Natural killer cell treated with Interleukin-12 subunit alpha and Interleukin-12 subunit beta and Interleukin-15 and Interleukin-18, amount 100 ng/mL, for 72 hours (primary cell): ENCODE data around the gene PRRC2A. TPM values are rescaled to one million over a fixed set of nuclear protein-coding genes. Genes with fewer than 3 reads are reported as not detected.
A peak's percentile ranks its signal among the peaks of the same experiment; 100 is the strongest.

Experiments used
- ATAC-seq, 2 donors: fragments of 150-1000 bp; cut with Tn5 transposase in 1 of 2; sonication (Bioruptor Pico), chemical (Tn5 transposase) in 1 of 2; 2 replicates each; pipeline ENCODE4 v1.10.0; 2021
- DNase-seq: peaks from one replicate; pipeline ENCODE4 v3.0.0; 2022; ENCODE audit warnings: low spot score
- H3K27ac Mint-ChIP-seq, 2 donors: 1 replicate in 1 of 2; 2 replicates in 1 of 2; pipeline ENCODE4 v1.8.0; 2022; ENCODE audit warnings: mixed read lengths in 2 of 2, mild to moderate bottlenecking in 1 of 2, moderate library complexity in 1 of 2
- H3K27me3 Mint-ChIP-seq, 2 donors: 1 replicate in 1 of 2; 2 replicates in 1 of 2; pipeline ENCODE4 v1.8.0; 2022; ENCODE audit warnings: mixed read lengths in 2 of 2
- H3K36me3 Mint-ChIP-seq: one replicate; pipeline ENCODE4 v1.8.0; 2022; ENCODE audit warnings: mixed read lengths
- H3K4me1 Mint-ChIP-seq, 2 donors: 1 replicate in 1 of 2; 2 replicates in 1 of 2; pipeline ENCODE4 v1.8.0; 2022; ENCODE audit warnings: low read depth in 2 of 2, mixed read lengths in 2 of 2, mild to moderate bottlenecking in 1 of 2
- H3K4me3 Mint-ChIP-seq: one replicate; pipeline ENCODE4 v1.8.0; 2022; ENCODE audit warnings: mixed read lengths
- H3K9me3 Mint-ChIP-seq: 2 replicates; pipeline ENCODE4 v1.8.0; 2022; ENCODE audit warnings: mixed read lengths
- total RNA-seq, 2 donors: library from RNA; stranded (reverse); gene quantifications; one replicate each; pipeline ENCODE4 v1.2.3, GENCODE V29; 2022

Gene PRRC2A
- total RNA-seq = 100 to 1,000 TPM; 224 to 345 TPM

DNA sequence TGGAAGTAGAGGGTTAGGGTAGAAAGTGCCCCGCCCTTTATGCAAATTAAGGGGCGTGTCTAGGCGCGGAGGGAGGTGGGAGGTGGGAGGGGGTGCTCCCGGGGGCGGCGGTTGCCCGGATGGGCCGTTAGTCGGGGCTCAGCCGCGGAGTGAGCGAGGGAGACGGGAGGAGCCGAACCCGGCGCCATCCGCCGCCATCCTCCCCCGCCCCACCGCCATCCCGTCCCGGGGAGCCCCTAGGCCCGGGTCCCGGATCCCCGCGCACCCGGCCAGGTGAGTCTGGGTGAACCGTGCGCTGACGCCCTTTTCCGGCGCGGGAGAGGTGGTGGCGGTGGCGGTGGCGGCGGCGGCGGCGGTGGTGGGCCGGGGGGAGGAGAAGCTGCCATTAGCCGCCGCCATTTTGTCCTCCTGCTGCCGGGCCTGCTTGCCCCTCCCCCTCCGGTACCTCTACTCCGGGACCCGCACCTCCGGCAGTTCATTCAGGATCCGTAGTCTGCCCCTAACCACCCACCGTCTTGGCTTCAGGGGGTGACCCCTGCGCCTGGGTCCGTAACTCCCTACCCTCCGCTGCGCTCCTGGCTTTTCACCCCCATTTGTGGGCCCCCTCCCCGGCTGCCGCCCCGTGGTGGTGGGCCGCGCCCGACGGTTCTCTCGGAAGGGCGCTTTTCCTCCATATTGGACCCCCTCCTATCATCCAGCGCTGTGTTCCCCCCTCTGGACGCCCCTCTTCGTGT is at the start of gene PRRC2A:
Gene PRRC2A (plus strand): TSS at position 130 of the 734 bp plus-strand sequence. CDS start 2,075 bp downstream, outside the sequence.
- Mint-ChIP-seq H3K4me1 (peaks cover 24 to 29% of the 10 kb centered on the region in 2 donors), H3K27ac (peak within 1 kb of the TSS; percentile 91 to 94), H3K36me3 (peaks cover 16% of the 10 kb centered on the region), H3K27me3 (no peaks in the 10 kb centered on the region), H3K4me3 (peak within 1 kb of the TSS; percentile 92), H3K9me3 (no peaks in the 10 kb centered on the region)
- ATAC-seq = peak; percentile 48 to 54
- no peak for DNase-seq

DNA sequence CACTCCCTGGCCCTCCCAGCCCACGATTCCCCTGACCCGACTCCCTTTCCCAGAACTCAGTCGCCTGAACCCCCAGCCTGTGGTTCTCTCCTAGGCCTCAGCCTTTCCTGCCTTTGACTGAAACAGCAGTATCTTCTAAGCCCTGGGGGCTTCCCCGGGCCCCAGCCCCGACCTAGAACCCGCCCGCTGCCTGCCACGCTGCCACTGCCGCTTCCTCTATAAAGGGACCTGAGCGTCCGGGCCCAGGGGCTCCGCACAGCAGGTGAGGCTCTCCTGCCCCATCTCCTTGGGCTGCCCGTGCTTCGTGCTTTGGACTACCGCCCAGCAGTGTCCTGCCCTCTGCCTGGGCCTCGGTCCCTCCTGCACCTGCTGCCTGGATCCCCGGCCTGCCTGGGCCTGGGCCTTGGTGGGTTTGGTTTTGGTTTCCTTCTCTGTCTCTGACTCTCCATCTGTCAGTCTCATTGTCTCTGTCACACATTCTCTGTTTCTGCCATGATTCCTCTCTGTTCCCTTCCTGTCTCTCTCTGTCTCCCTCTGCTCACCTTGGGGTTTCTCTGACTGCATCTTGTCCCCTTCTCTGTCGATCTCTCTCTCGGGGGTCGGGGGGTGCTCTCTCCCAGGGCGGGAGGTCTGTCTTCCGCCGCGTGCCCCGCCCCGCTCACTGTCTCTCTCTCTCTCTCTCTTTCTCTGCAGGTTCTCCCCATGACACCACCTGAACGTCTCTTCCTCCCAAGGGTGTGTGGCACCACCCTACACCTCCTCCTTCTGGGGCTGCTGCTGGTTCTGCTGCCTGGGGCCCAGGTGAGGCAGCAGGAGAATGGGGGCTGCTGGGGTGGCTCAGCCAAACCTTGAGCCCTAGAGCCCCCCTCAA is 48.2 kb upstream of the PRRC2A start, which contains the start of gene LTA:
Gene LTA (plus strand): TSS at position 249 of the 871 bp plus-strand sequence. CDS start 454 bp downstream, at position 703.
- ATAC-seq = peak; percentile 64 to 67
- H3K27ac Mint-ChIP-seq = peak within 1 kb of the TSS; percentile 88 to 92
- H3K9me3 Mint-ChIP-seq = no peaks in the 10 kb centered on the region
- H3K27me3 Mint-ChIP-seq = no peaks in the 10 kb centered on the region
- peak within 1 kb of the TSS; percentile 96 for H3K4me3 Mint-ChIP-seq
- peak; percentile 88 for DNase-seq
- H3K36me3 Mint-ChIP-seq = peaks cover 16% of the 10 kb centered on the region
- H3K4me1 Mint-ChIP-seq = peaks cover 80 to 90% of the 10 kb centered on the region in 2 donors

DNA sequence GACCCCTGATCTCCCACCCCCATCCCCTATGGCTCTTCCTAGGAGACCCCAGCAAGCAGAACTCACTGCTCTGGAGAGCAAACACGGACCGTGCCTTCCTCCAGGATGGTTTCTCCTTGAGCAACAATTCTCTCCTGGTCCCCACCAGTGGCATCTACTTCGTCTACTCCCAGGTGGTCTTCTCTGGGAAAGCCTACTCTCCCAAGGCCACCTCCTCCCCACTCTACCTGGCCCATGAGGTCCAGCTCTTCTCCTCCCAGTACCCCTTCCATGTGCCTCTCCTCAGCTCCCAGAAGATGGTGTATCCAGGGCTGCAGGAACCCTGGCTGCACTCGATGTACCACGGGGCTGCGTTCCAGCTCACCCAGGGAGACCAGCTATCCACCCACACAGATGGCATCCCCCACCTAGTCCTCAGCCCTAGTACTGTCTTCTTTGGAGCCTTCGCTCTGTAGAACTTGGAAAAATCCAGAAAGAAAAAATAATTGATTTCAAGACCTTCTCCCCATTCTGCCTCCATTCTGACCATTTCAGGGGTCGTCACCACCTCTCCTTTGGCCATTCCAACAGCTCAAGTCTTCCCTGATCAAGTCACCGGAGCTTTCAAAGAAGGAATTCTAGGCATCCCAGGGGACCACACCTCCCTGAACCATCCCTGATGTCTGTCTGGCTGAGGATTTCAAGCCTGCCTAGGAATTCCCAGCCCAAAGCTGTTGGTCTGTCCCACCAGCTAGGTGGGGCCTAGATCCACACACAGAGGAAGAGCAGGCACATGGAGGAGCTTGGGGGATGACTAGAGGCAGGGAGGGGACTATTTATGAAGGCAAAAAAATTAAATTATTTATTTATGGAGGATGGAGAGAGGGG is 47.0 kb upstream of the PRRC2A start:
- ATAC-seq (no peak), DNase-seq (no peak)
- Mint-ChIP-seq H3K36me3 (peaks cover 21% of the 10 kb centered on the region), H3K27ac (peak overlapping the region; percentile 88 to 92), H3K27me3 (no peaks in the 10 kb centered on the region), H3K4me1 (peaks cover 72 to 83% of the 10 kb centered on the region in 2 donors), H3K4me3 (peak overlapping the region; percentile 96), H3K9me3 (no peaks in the 10 kb centered on the region)

DNA sequence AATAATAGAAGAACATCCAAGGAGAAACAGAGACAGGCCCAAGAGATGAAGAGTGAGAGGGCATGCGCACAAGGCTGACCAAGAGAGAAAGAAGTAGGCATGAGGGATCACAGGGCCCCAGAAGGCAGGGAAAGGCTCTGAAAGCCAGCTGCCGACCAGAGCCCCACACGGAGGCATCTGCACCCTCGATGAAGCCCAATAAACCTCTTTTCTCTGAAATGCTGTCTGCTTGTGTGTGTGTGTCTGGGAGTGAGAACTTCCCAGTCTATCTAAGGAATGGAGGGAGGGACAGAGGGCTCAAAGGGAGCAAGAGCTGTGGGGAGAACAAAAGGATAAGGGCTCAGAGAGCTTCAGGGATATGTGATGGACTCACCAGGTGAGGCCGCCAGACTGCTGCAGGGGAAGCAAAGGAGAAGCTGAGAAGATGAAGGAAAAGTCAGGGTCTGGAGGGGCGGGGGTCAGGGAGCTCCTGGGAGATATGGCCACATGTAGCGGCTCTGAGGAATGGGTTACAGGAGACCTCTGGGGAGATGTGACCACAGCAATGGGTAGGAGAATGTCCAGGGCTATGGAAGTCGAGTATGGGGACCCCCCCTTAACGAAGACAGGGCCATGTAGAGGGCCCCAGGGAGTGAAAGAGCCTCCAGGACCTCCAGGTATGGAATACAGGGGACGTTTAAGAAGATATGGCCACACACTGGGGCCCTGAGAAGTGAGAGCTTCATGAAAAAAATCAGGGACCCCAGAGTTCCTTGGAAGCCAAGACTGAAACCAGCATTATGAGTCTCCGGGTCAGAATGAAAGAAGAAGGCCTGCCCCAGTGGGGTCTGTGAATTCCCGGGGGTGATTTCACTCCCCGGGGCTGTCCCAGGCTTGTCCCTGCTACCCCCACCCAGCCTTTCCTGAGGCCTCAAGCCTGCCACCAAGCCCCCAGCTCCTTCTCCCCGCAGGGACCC is 46.1 kb upstream of the PRRC2A start:
- Mint-ChIP-seq H3K4me1 (peaks cover 72 to 83% of the 10 kb centered on the region in 2 donors), H3K36me3 (peaks cover 22% of the 10 kb centered on the region), H3K27ac (peak overlapping the region; percentile 88 to 92), H3K27me3 (no peaks in the 10 kb centered on the region), H3K9me3 (no peaks in the 10 kb centered on the region), H3K4me3 (peak overlapping the region; percentile 96)
- DNase-seq (peak; percentile 79), ATAC-seq (peak in 1 of 2 donors; percentile 2)

DNA sequence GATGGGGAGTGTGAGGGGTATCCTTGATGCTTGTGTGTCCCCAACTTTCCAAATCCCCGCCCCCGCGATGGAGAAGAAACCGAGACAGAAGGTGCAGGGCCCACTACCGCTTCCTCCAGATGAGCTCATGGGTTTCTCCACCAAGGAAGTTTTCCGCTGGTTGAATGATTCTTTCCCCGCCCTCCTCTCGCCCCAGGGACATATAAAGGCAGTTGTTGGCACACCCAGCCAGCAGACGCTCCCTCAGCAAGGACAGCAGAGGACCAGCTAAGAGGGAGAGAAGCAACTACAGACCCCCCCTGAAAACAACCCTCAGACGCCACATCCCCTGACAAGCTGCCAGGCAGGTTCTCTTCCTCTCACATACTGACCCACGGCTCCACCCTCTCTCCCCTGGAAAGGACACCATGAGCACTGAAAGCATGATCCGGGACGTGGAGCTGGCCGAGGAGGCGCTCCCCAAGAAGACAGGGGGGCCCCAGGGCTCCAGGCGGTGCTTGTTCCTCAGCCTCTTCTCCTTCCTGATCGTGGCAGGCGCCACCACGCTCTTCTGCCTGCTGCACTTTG is 45.1 kb upstream of the PRRC2A start, which contains the start of gene TNF:
Gene TNF (plus strand): TSS at position 231 of the 567 bp plus-strand sequence. CDS start 177 bp downstream, at position 408.
- Mint-ChIP-seq H3K36me3 (peaks cover 22% of the 10 kb centered on the region), H3K9me3 (no peaks in the 10 kb centered on the region)
- ATAC-seq = peak; percentile 58 to 76

DNA sequence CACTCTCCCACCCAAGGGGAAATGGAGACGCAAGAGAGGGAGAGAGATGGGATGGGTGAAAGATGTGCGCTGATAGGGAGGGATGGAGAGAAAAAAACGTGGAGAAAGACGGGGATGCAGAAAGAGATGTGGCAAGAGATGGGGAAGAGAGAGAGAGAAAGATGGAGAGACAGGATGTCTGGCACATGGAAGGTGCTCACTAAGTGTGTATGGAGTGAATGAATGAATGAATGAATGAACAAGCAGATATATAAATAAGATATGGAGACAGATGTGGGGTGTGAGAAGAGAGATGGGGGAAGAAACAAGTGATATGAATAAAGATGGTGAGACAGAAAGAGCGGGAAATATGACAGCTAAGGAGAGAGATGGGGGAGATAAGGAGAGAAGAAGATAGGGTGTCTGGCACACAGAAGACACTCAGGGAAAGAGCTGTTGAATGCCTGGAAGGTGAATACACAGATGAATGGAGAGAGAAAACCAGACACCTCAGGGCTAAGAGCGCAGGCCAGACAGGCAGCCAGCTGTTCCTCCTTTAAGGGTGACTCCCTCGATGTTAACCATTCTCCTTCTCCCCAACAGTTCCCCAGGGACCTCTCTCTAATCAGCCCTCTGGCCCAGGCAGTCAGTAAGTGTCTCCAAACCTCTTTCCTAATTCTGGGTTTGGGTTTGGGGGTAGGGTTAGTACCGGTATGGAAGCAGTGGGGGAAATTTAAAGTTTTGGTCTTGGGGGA is 44.4 kb upstream of the PRRC2A start:
- Mint-ChIP-seq H3K9me3 (no peaks in the 10 kb centered on the region), H3K4me1 (peaks cover 75 to 86% of the 10 kb centered on the region in 2 donors), H3K27ac (peak overlapping the region; percentile 88 to 92), H3K36me3 (peaks cover 24% of the 10 kb centered on the region), H3K27me3 (no peaks in the 10 kb centered on the region), H3K4me3 (peak overlapping the region; percentile 96)
- ATAC-seq (no peak), DNase-seq (no peak)

More for the DNA sequence above, 45.1 kb upstream of the PRRC2A start, which contains the start of gene TNF:
- peaks cover 73 to 85% of the 10 kb centered on the region in 2 donors for H3K4me1 Mint-ChIP-seq
- DNase-seq = peak; percentile 91
- no peaks in the 10 kb centered on the region for H3K27me3 Mint-ChIP-seq
- peak within 1 kb of the TSS; percentile 96 for H3K4me3 Mint-ChIP-seq
- H3K27ac Mint-ChIP-seq = peak within 1 kb of the TSS; percentile 88 to 92

DNA sequence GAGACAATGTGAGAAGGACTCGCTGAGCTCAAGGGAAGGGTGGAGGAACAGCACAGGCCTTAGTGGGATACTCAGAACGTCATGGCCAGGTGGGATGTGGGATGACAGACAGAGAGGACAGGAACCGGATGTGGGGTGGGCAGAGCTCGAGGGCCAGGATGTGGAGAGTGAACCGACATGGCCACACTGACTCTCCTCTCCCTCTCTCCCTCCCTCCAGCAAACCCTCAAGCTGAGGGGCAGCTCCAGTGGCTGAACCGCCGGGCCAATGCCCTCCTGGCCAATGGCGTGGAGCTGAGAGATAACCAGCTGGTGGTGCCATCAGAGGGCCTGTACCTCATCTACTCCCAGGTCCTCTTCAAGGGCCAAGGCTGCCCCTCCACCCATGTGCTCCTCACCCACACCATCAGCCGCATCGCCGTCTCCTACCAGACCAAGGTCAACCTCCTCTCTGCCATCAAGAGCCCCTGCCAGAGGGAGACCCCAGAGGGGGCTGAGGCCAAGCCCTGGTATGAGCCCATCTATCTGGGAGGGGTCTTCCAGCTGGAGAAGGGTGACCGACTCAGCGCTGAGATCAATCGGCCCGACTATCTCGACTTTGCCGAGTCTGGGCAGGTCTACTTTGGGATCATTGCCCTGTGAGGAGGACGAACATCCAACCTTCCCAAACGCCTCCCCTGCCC is 43.5 kb upstream of the PRRC2A start:
- DNase-seq (peak; percentile 87), ATAC-seq (peak; percentile 16 to 38)
- Mint-ChIP-seq H3K36me3 (peaks cover 26% of the 10 kb centered on the region), H3K9me3 (no peaks in the 10 kb centered on the region), H3K4me1 (peaks cover 77 to 88% of the 10 kb centered on the region in 2 donors), H3K4me3 (peak overlapping the region; percentile 96), H3K27ac (peak overlapping the region; percentile 88 to 92), H3K27me3 (no peaks in the 10 kb centered on the region)

DNA sequence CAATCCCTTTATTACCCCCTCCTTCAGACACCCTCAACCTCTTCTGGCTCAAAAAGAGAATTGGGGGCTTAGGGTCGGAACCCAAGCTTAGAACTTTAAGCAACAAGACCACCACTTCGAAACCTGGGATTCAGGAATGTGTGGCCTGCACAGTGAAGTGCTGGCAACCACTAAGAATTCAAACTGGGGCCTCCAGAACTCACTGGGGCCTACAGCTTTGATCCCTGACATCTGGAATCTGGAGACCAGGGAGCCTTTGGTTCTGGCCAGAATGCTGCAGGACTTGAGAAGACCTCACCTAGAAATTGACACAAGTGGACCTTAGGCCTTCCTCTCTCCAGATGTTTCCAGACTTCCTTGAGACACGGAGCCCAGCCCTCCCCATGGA is 42.9 kb upstream of the PRRC2A start:
- H3K9me3 Mint-ChIP-seq = no peaks in the 10 kb centered on the region
- peaks cover 26% of the 10 kb centered on the region for H3K36me3 Mint-ChIP-seq
- H3K27me3 Mint-ChIP-seq = no peaks in the 10 kb centered on the region
- peak overlapping the region; percentile 96 for H3K4me3 Mint-ChIP-seq
- peak overlapping the region; percentile 88 to 92 for H3K27ac Mint-ChIP-seq
- DNase-seq = no peak
- no peak for ATAC-seq
- H3K4me1 Mint-ChIP-seq = peaks cover 78 to 88% of the 10 kb centered on the region in 2 donors

DNA sequence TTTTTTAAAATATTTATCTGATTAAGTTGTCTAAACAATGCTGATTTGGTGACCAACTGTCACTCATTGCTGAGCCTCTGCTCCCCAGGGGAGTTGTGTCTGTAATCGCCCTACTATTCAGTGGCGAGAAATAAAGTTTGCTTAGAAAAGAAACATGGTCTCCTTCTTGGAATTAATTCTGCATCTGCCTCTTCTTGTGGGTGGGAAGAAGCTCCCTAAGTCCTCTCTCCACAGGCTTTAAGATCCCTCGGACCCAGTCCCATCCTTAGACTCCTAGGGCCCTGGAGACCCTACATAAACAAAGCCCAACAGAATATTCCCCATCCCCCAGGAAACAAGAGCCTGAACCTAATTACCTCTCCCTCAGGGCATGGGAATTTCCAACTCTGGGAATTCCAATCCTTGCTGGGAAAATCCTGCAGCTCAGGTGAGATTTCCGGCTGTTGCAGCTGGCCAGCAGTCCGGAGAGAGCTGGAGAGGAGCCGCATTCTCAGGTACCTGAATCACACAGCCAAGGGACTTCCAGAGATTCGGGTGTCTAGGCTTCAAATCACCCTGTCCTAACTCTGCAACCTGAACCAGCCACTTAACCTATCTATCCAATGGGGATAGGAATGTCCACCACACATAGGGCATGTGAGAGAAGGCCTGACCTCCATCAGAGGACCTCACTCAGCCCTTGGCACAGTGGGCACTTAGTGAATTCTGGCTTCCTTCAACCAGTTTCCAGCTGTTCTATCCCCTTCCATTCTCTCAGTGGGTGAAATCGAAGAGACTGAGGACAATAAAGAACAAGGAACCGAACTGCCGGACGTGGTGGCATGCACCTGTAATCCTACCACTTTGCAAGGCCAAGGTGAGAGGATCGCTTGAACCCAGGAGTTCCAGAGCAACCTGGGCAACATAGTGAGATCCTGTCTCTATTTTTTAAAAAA is 42.1 kb upstream of the PRRC2A start:
- H3K27ac Mint-ChIP-seq = peak overlapping the region; percentile 88 to 92
- peaks cover 26% of the 10 kb centered on the region for H3K36me3 Mint-ChIP-seq
- peak overlapping the region; percentile 100 for H3K4me3 Mint-ChIP-seq
- no peak for DNase-seq
- no peaks in the 10 kb centered on the region for H3K27me3 Mint-ChIP-seq
- H3K4me1 Mint-ChIP-seq = peaks cover 76 to 85% of the 10 kb centered on the region in 2 donors
- no peak for ATAC-seq
- H3K9me3 Mint-ChIP-seq = no peaks in the 10 kb centered on the region

DNA sequence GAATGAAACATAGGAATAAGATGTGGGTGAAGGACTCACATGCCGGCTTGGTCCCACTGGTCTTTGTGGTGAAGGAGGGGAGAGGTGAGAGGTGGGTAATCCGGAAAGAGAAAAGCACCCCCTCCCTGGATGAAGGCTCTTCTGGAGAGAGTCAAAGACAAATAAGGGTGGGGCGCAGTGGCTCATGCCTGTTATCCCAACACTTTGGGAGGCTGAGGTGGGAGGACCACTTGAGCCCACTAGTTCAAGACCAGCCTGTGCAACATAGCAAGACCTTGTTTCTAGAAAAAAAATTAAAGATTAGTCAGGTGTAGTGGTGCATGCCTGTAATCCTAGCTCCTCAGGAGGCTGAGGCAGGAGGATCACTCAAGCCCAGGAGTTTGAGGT is 41.4 kb upstream of the PRRC2A start:
- Mint-ChIP-seq H3K9me3 (no peaks in the 10 kb centered on the region), H3K36me3 (peaks cover 26% of the 10 kb centered on the region), H3K27ac (peak overlapping the region; percentile 88 to 92), H3K4me3 (peak overlapping the region; percentile 100), H3K27me3 (no peaks in the 10 kb centered on the region), H3K4me1 (peaks cover 69 to 78% of the 10 kb centered on the region in 2 donors)
- DNase-seq = no peak
- ATAC-seq = no peak
